Endothelial cell of umbilical vein (primary cell): ENCODE measurements around the gene HDAC9.

ENCODE experiments used
- CTCF ChIP-seq, 2 donors: IDR thresholded peaks; 1 replicate in 1 of 2; 2 replicates in 1 of 2; pipeline ENCODE4 v1.5.1; 2011; ENCODE audit warnings: low read length in 2 of 2, mild to moderate bottlenecking in 2 of 2, moderate library complexity in 2 of 2, control low read depth in 1 of 2, inconsistent platforms in 1 of 2, low read depth in 1 of 2; ENCODE audit not compliant: insufficient read depth in 1 of 2; ENCODE audit errors: extremely low read depth in 1 of 2
- EZH2 ChIP-seq: IDR thresholded peaks from 2 replicates; pipeline ENCODE4 v1.6.1; 2012; ENCODE audit warnings: borderline replicate concordance, low read depth, mild to moderate bottlenecking, moderate library complexity, low read length, inconsistent platforms; ENCODE audit not compliant: severe bottlenecking
- FOS ChIP-seq: IDR thresholded peaks from 2 replicates; pipeline ENCODE4 v1.6.1; 2011; ENCODE audit warnings: mild to moderate bottlenecking, low read length, moderate library complexity, borderline replicate concordance; ENCODE audit not compliant: insufficient read depth
- GATA2 ChIP-seq: IDR thresholded peaks from 2 replicates; pipeline ENCODE4 v1.7.0; 2011; ENCODE audit warnings: low read depth, mild to moderate bottlenecking, moderate library complexity, mixed read lengths, low read length; ENCODE audit not compliant: insufficient read length, insufficient read depth
- MAX ChIP-seq: IDR thresholded peaks from 2 replicates; pipeline ENCODE4 v1.6.1; 2011; ENCODE audit not compliant: insufficient read depth, insufficient read length
- MYC ChIP-seq: IDR thresholded peaks from one replicate; pipeline ENCODE4 v1.6.1; 2011; ENCODE audit warnings: mild to moderate bottlenecking, low read depth, low read length
- POLR2A ChIP-seq: IDR thresholded peaks from 2 replicates; pipeline ENCODE4 v1.6.1; 2012; ENCODE audit warnings: low read depth, mild to moderate bottlenecking, control low read depth, low read length
- POLR2AphosphoS5 ChIP-seq: IDR thresholded peaks from 2 replicates; pipeline ENCODE4 v1.6.1; 2012; ENCODE audit warnings: low read depth, mild to moderate bottlenecking, control low read depth, low read length, moderate library complexity; ENCODE audit not compliant: insufficient read depth

GRCh38 chr7:18896343-18896975 lies 400.9 kb downstream of the HDAC9 start:
- TF ChIP-seq MYC = no peak
- no peak for TF ChIP-seq POLR2AphosphoS5
- TF ChIP-seq GATA2 = no peak
- TF ChIP-seq EZH2 = no peak
- no peak for TF ChIP-seq CTCF (IDR thresholded peaks at IDR 0.05; ENCODE audit: extremely low read depth in 1 of 2, insufficient read depth in 1 of 2, low read depth in 1 of 2, low read length in 2 of 2)
- TF ChIP-seq POLR2A = no peak
- no peak for TF ChIP-seq MAX
- TF ChIP-seq FOS = no peak
